ENCODE data around the gene UCN2.

DNA sequence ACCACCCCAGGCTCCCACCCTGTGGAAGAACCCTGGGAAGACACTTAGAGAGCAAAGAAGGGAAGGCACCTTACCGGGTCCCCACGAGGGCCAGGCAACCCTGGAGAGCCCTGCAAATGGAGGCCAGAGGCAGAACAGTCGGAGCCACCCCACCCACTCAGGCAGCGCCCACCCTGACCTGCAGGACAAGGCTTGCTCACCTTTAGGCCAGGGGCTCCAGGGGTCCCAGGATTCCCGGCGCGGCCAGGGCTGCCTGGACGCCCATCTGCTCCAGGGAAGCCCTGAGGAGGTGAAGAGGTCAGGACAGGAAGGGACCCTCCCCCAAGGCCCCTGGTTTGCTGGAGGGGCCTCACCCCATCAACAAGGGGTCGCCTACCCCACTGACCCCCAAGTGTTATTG lies 21.3 kb upstream of the UCN2 start:
- TF ChIP-seq, protein P1, sequence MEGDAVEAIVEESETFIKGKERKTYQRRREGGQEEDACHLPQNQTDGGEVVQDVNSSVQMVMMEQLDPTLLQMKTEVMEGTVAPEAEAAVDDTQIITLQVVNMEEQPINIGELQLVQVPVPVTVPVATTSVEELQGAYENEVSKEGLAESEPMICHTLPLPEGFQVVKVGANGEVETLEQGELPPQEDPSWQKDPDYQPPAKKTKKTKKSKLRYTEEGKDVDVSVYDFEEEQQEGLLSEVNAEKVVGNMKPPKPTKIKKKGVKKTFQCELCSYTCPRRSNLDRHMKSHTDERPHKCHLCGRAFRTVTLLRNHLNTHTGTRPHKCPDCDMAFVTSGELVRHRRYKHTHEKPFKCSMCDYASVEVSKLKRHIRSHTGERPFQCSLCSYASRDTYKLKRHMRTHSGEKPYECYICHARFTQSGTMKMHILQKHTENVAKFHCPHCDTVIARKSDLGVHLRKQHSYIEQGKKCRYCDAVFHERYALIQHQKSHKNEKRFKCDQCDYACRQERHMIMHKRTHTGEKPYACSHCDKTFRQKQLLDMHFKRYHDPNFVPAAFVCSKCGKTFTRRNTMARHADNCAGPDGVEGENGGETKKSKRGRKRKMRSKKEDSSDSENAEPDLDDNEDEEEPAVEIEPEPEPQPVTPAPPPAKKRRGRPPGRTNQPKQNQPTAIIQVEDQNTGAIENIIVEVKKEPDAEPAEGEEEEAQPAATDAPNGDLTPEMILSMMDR (IDR thresholded peaks at IDR 0.05): no peak
- no peak for TF ChIP-seq POLR2A (IDR thresholded peaks at IDR 0.05)
